Common myeloid progenitor, CD34-positive (primary cell): Measurements from ENCODE around the gene ZFC3H1.
A peak's percentile ranks its signal among the peaks of the same experiment; 100 is the strongest.

Experiments
- CTCF ChIA-PET: fragments of 350-600 bp; sonication (Branson Sonifier 250); formaldehyde crosslinking; loops from one replicate; lab custom pipeline; 2021; ENCODE audit warnings: antibody characterized with exemption; lab: Charles Lee
- POLR2A ChIA-PET: fragments of 350-600 bp; sonication (Branson Sonifier 250); formaldehyde crosslinking; loops from one replicate; lab custom pipeline; 2021; ENCODE audit warnings: antibody characterized with exemption; lab: Charles Lee
- DNase-seq, 3 donors: peaks; one replicate each; pipeline versions ENCODE4 v3.0.0 to v3.0.0-alpha.2; 2013
- H3K27ac ChIP-seq, 2 experiments: 1 replicate in 1 of 2; 2 replicates in 1 of 2; pipeline ENCODE4 v1.7.0; 2013; ENCODE audit warnings: inconsistent platforms in 2 of 2, low read length in 2 of 2, mild to moderate bottlenecking in 2 of 2, low read depth in 1 of 2, moderate library complexity in 1 of 2; ENCODE audit not compliant: severe bottlenecking in 2 of 2, insufficient read depth in 1 of 2, poor library complexity in 1 of 2
- H3K27me3 ChIP-seq, 5 experiments: replicated peaks in 2 of 5; 1 replicate in 3 of 5; 2 replicates in 2 of 5; pipeline versions ENCODE4 v1.6.1 to v1.7.0; 2013; ENCODE audit warnings: low read length in 4 of 5, mild to moderate bottlenecking in 2 of 5, moderate library complexity in 2 of 5, inconsistent platforms in 1 of 5; ENCODE audit not compliant: insufficient read depth in 5 of 5, control insufficient read depth in 4 of 5
- H3K36me3 ChIP-seq, 4 experiments: 1 replicate in 2 of 4; 2 replicates in 2 of 4; pipeline versions ENCODE4 v1.6.1 to v1.7.0; 2013; ENCODE audit warnings: low read length in 3 of 4, control low read depth in 1 of 4, mild to moderate bottlenecking in 1 of 4; ENCODE audit not compliant: control insufficient read depth in 4 of 4, insufficient read depth in 4 of 4
- H3K4me1 ChIP-seq, 4 experiments: 1 replicate in 3 of 4; 2 replicates in 1 of 4; pipeline versions ENCODE4 v1.6.1 to v1.7.1; 2013; ENCODE audit warnings: low read length in 3 of 4, mild to moderate bottlenecking in 3 of 4, control low read depth in 1 of 4, inconsistent platforms in 1 of 4, moderate library complexity in 1 of 4; ENCODE audit not compliant: control insufficient read depth in 4 of 4, insufficient read depth in 4 of 4; ENCODE audit errors: control extremely low read depth in 1 of 4
- H3K4me3 ChIP-seq, 7 experiments: 1 replicate in 4 of 7; 2 replicates in 3 of 7; pipeline versions ENCODE4 v1.5.1 to v1.7.0; 2013; ENCODE audit warnings: mild to moderate bottlenecking in 7 of 7, low read length in 6 of 7, moderate library complexity in 6 of 7, inconsistent platforms in 2 of 7, low read depth in 2 of 7, control low read depth in 1 of 7; ENCODE audit not compliant: insufficient read depth in 4 of 7, control insufficient read depth in 1 of 7; ENCODE audit errors: extremely low read depth in 1 of 7
- H3K9me3 ChIP-seq, 5 experiments: 1 replicate in 4 of 5; 2 replicates in 1 of 5; pipeline versions ENCODE4 v1.6.1 to v1.7.1; 2013; ENCODE audit warnings: low read length in 4 of 5, mild to moderate bottlenecking in 2 of 5, inconsistent platforms in 1 of 5, low read depth in 1 of 5, moderate library complexity in 1 of 5; ENCODE audit not compliant: control insufficient read depth in 4 of 5, insufficient read depth in 2 of 5; ENCODE audit errors: control extremely low read depth in 1 of 5
- WGBS: methylation state at CpG from one replicate; pipeline ENCODE4 v1.1.5; 2013; ENCODE audit not compliant: insufficient coverage; 5-methylcytosine and 5-hydroxymethylcytosine counted together

Gene ZFC3H1

GRCh38 chr12:71641390-71641789, 22.3 kb downstream of the ZFC3H1 start:
- ChIA-PET CTCF (interaction anchor here (1.8 kb wide), 1 partner anchor 106 kb away, joined by 5 read pairs; no protein-coding TSS in a partner anchor), POLR2A (no interaction called here)
- Histone ChIP-seq H3K4me3 (no peak overlapping the region), H3K9me3 (no peaks in the 10 kb centered on the region), H3K4me1 (peaks cover 0 to 12% (median 4%) of the 10 kb centered on the region in 4 experiments), H3K27me3 (no peaks in the 10 kb centered on the region), H3K27ac (peak overlapping the region in 1 of 2 experiments; percentile 1), H3K36me3 (peaks cover 18 to 63% (median 40%) of the 10 kb centered on the region in 4 experiments)
- no peak for DNase-seq
- WGBS = no CpG with 5 or more reads among the region's 2 CpGs

DNA sequence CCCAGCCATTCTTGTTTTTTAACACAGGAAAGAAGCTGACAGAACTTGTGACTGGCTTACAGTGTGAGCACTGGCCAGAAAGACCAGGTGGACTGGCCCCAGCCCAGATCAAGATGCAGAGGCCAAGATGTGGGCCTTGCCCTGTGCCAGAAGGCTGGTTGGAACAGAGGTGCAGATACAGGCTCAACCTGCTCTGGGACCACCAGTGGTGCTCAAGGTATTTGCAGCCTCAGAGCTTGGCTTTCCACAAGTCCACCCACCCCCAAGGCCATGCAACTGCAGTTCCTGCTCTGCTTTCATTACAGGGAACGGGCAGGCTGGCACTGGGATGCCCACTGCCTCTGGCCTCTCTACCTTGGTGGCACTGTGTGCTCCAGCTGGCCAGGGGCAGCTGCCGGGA, 23.3 kb downstream of the ZFC3H1 start:
- ChIA-PET CTCF (interaction anchor here (0.8 to 0.9 kb wide), 2 partner anchors 45 to 105 kb away, joined by 4 read pairs; no protein-coding TSS in a partner anchor), POLR2A (no interaction called here)
- DNase-seq = no peak
- H3K4me1 ChIP-seq = peaks cover 0 to 4% (median under 1%) of the 10 kb centered on the region in 4 experiments
- no peaks in the 10 kb centered on the region for H3K9me3 ChIP-seq
- H3K27me3 ChIP-seq = no peaks in the 10 kb centered on the region
- no peak overlapping the region for H3K27ac ChIP-seq
- 100% methylated on average over 1 of the region's 2 CpGs for WGBS
- H3K36me3 ChIP-seq = peaks cover 19 to 73% (median 44%) of the 10 kb centered on the region in 4 experiments
- no peak overlapping the region for H3K4me3 ChIP-seq

- Histone ChIP-seq H3K36me3 (peaks cover 17 to 76% (median 47%) of the 10 kb centered on the region in 4 experiments), H3K4me3 (no peak overlapping the region), H3K4me1 (no peaks in the 10 kb centered on the region), H3K27me3 (no peaks in the 10 kb centered on the region), H3K27ac (no peak overlapping the region), H3K9me3 (no peaks in the 10 kb centered on the region)
- WGBS = no CpG with 5 or more reads among the region's 2 CpGs
- ChIA-PET POLR2A (no interaction called here), CTCF (interaction anchor here (0.6 to 0.9 kb wide), 2 partner anchors 40 to 46 kb away, joined by 3 to 4 read pairs; no protein-coding TSS in a partner anchor)
- DNase-seq = peak in 1 of 3 donors; percentile 17
Measured at GRCh38 chr12:71639341-71639760, 24.3 kb downstream of the ZFC3H1 start.

DNA sequence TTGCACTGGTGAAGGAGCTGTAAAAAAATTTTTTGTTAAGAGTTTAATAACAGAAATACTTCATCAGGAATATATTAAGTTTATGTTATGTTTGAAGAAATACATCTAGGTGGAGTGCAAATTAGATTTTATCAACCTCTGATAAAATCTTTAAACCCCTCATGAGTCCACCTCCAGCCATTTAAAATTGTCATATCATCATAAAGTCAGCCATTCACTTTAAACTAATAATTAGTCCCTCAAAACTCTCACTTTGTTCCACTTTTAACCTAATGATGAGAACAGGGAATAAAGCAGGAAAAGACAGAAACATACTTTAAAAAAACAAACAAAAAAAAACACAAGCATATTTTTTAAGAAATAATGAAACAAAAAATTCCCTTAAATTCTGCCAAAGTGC, 25.1 kb downstream of the ZFC3H1 start:
- peaks cover 16 to 76% (median 48%) of the 10 kb centered on the region in 4 experiments for H3K36me3 ChIP-seq
- CTCF ChIA-PET = interaction anchor here (0.6 to 3.2 kb wide), 4 partner anchors 8 to 109 kb away, joined by 3 to 29 read pairs (median 3); partner anchors contain the start of genes THAP2 and ZFC3H1
- H3K4me3 ChIP-seq = no peak overlapping the region
- H3K27ac ChIP-seq = no peak overlapping the region
- H3K4me1 ChIP-seq = no peaks in the 10 kb centered on the region
- no peaks in the 10 kb centered on the region for H3K27me3 ChIP-seq
- H3K9me3 ChIP-seq = no peaks in the 10 kb centered on the region
- POLR2A ChIA-PET = no interaction called here
- no peak for DNase-seq

DNA sequence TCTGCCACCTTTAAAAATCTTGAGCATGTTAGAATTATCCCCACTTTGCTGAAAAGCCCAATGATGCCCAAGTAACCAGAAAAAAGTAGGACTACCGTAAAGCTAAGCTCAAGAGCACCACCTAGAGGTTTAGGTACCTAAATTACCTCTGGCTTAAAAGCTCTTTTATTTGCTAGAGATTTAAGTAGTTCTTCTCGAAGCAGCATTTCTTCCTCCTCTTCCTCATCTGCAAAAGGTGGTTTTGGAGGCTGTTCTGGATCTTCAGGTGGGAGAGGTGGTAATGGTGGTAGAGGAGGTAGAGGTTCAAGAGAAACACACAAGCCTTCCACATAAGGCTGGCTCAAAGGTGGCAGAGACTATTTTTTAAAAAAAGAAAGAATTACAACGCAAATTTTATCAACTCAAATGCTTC, 26.9 kb downstream of the ZFC3H1 start:
- no peaks in the 10 kb centered on the region for H3K27me3 ChIP-seq
- WGBS = no CpG with 5 or more reads among the region's 3 CpGs
- H3K4me1 ChIP-seq = no peaks in the 10 kb centered on the region
- no peaks in the 10 kb centered on the region for H3K9me3 ChIP-seq
- no peak overlapping the region for H3K4me3 ChIP-seq
- no peak overlapping the region for H3K27ac ChIP-seq
- peak; percentile 77 to 90 (median 86) for DNase-seq
- CTCF ChIA-PET = interaction anchor here (0.9 to 3.2 kb wide), 14 partner anchors 9 to 422 kb away, joined by 3 to 29 read pairs (median 4); partner anchors contain the start of genes RAB21 and TMEM19
- POLR2A ChIA-PET = interaction anchor here (0.6 kb wide), 1 partner anchor 42 kb away, joined by 4 read pairs; no protein-coding TSS in a partner anchor
- peaks cover 16 to 78% (median 47%) of the 10 kb centered on the region in 4 experiments for H3K36me3 ChIP-seq

DNA sequence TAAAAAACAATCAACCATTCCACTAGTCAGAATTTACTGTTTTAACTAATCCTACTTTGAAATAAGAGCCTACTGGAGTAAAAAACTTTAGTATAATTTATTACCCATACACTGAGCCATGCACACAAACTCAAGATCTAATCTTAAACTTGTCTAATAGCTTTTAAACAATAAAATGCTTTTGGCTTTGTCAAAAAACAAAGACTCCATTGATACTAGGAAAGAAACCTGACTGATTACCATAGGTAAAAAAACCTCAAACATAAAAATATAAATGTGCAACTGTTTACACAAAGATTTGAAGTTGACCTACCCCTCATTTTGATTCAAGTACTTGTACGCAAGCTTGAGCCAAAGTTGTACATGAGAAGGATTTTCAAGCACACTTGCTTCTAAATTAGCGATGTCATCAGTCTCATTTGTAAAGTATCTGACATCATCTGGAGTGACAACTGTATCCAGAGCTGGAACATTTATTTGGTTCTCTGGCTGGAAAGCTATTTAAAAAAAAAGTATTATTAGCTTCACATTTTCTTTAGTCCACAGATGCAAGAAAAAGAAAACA, 36.1 kb downstream of the ZFC3H1 start:
- H3K27me3 ChIP-seq = no peaks in the 10 kb centered on the region
- no peak for DNase-seq
- peaks cover 0 to 17% (median 8%) of the 10 kb centered on the region in 4 experiments for H3K4me1 ChIP-seq
- ChIA-PET CTCF (interaction anchor here (1.2 to 2.2 kb wide), 5 partner anchors 9 to 120 kb away, joined by 3 to 8 read pairs (median 6); partner anchors contain the start of genes THAP2 and ZFC3H1), POLR2A (no interaction called here)
- H3K27ac ChIP-seq = peak overlapping the region in 1 of 2 experiments; percentile 19
- peaks cover 11 to 73% (median 45%) of the 10 kb centered on the region in 4 experiments for H3K36me3 ChIP-seq
- no peaks in the 10 kb centered on the region for H3K9me3 ChIP-seq
- 100% methylated on average over 1 of the region's 2 CpGs for WGBS
- no peak overlapping the region for H3K4me3 ChIP-seq

GRCh38 chr12:71626768-71627167, 36.9 kb downstream of the ZFC3H1 start:
- DNase-seq = no peak
- no peaks in the 10 kb centered on the region for H3K27me3 ChIP-seq
- ChIA-PET POLR2A (interaction anchor here (1.1 kb wide), 1 partner anchor 37 kb away, joined by 4 read pairs; the partner anchor contains the start of gene ZFC3H1), CTCF (interaction anchor here (1.3 to 2.1 kb wide), 3 partner anchors 8 to 120 kb away, joined by 3 to 7 read pairs (median 6); partner anchors contain the start of genes THAP2 and ZFC3H1)
- no peak overlapping the region for H3K4me3 ChIP-seq
- peaks cover 15 to 73% (median 48%) of the 10 kb centered on the region in 4 experiments for H3K36me3 ChIP-seq
- no peaks in the 10 kb centered on the region for H3K9me3 ChIP-seq
- WGBS = no CpG with 5 or more reads among the region's 3 CpGs
- H3K27ac ChIP-seq = no peak overlapping the region
- peaks cover 0 to 17% (median 8%) of the 10 kb centered on the region in 4 experiments for H3K4me1 ChIP-seq
